Heart right ventricle (tissue), 16 donors: ENCODE results near the gene TMEM207. TPM values are rescaled to one million over a fixed set of nuclear protein-coding genes. Genes with fewer than 3 reads are reported as not detected.

ENCODE experiments used
- ATAC-seq, 8 donors: fragments of 200-7000 bp; cut with Tn5 transposase; one replicate each; pipeline ENCODE4 v1.9.1; 2020; ENCODE audit warnings: mild to moderate bottlenecking in 8 of 8, moderate library complexity in 8 of 8, moderate number of reproducible peaks in 1 of 8
- DNase-seq, 2 donors: peaks; one replicate each; pipeline ENCODE4 v3.0.0-alpha.2; 2020
- H3K27ac ChIP-seq, 10 donors: fragments of 200-600 bp; sonication (generic) in 2 of 10; one replicate each; pipeline versions ENCODE4 v1.5.0 to v1.8.0; 2020 to 2022; ENCODE audit warnings: mild to moderate bottlenecking in 3 of 10
- H3K27me3 ChIP-seq, 7 donors: fragments of 200-600 bp; one replicate each; pipeline ENCODE4 v1.8.0; 2021 to 2022; ENCODE audit warnings: mild to moderate bottlenecking in 2 of 7
- H3K36me3 ChIP-seq, 9 donors: fragments of 200-600 bp; sonication (generic) in 1 of 9; one replicate each; pipeline versions ENCODE4 v1.5.0 to v1.8.0; 2020 to 2022; ENCODE audit warnings: mild to moderate bottlenecking in 2 of 9
- H3K4me1 ChIP-seq, 9 donors: fragments of 200-600 bp; sonication (generic) in 1 of 9; one replicate each; pipeline versions ENCODE4 v1.5.0 to v1.8.0; 2020 to 2022; ENCODE audit warnings: mild to moderate bottlenecking in 4 of 9
- H3K4me3 ChIP-seq, 10 donors: fragments of 200-600 bp; sonication (generic) in 2 of 10; one replicate each; pipeline versions ENCODE4 v1.5.0 to v1.8.0; 2020 to 2022; ENCODE audit warnings: mild to moderate bottlenecking in 7 of 10, moderate library complexity in 2 of 10
- H3K9me3 ChIP-seq, 11 donors: fragments of 200-600 bp in 10 of 11; sonication (generic) in 2 of 11; one replicate each; pipeline versions ENCODE4 v1.5.0 to v1.8.0; 2013 to 2022; ENCODE audit warnings: mild to moderate bottlenecking in 2 of 11, control low read depth in 1 of 11, moderate library complexity in 1 of 11
- whole genome bisulfite sequencing, 2 donors: extraction: QIAGEN DNeasy Blood & Tissue Kit; methylation state at CpG; one replicate each; pipeline ENCODE4 v1.1.7; 2013; ENCODE audit warnings: inconsistent platforms in 1 of 2; 5-methylcytosine and 5-hydroxymethylcytosine counted together
- intact Hi-C, 10 donors: fragments of 100-400 bp; cut with DNase I; formaldehyde crosslinking; loops; one replicate each; pipeline versions ENCODE4 v1.11.1 to v1.14.2; 2022
- polyA plus RNA-seq, 2 donors: library from polyadenylated mRNA; stranded (reverse); fragments of 200-250 nt; gene quantifications; one replicate each; pipeline ENCODE4 v1.2.3, GENCODE V29; 2013
- total RNA-seq, 10 donors: library from RNA; stranded (reverse); fragmentation: NEBNext Ultra II Directional in 3 of 10; extraction: Animal tissue kit (Norgen Biotek cat#: 25700) in 3 of 10; gene quantifications; one replicate each; pipeline versions ENCODE4 v1.2.1 to v1.2.4, GENCODE V29; 2021 to 2023
- TF ChIP-seq, protein P1 (sequence below), 9 donors: fragments of 200-600 bp; sonication (generic) in 2 of 9; IDR thresholded peaks; one replicate each; pipeline versions ENCODE4 v1.5.0 to v1.8.0; 2021 to 2022; ENCODE audit warnings: antibody characterized with exemption in 9 of 9, mild to moderate bottlenecking in 5 of 9, moderate library complexity in 1 of 9
- donor health status: Arrhythmogenic right ventricular cardiomyopathy.
- donor health status: ischemic (EF 13 %, LVEDD 7.1; RV severe dilation, severe dysfunction).
- donor health status: healthy with polysubstance abuse.
- donor health status: DM: no; HTN: yes; CAD: no.
- donor health status: DM: no; HTN: no; CAD: no.
- donor health status: ischemic (EF 25% LVEDD 6.9; RV normal size, moderate dysfunction).
- donor health status: ischemic (EF 25% LVEDD 5.7; RV mildly dilated, moderate dysfunction).
- donor health status: healthy.
- donor health status: DM: yes; HTN: yes; CAD: no.
- donor health status: Ischemic cardiomyopathy.
- donor health status: ischemic (EF 35%, LVEDD 5.7; RV mildly dilated, moderate dysfunction).
- donor health status: nonischemic (EF 11% LVEDD 7.7; RV severe dilation, severe dysfunction).
- donor health status: DM: yes; HTN: yes; CAD: no.
- donor health status: PGD.
- donor health status: ischemic (EF 29% LVEDD 5.4; RV normal size, mild dysfunction).
- donor health status: nonischemic (EF 23%, LVEDD 6.1; RV moderate dilation, normal function).

The TMEM207 gene
- total and polyA plus RNA-seq, 12 donors = not detected

DNA sequence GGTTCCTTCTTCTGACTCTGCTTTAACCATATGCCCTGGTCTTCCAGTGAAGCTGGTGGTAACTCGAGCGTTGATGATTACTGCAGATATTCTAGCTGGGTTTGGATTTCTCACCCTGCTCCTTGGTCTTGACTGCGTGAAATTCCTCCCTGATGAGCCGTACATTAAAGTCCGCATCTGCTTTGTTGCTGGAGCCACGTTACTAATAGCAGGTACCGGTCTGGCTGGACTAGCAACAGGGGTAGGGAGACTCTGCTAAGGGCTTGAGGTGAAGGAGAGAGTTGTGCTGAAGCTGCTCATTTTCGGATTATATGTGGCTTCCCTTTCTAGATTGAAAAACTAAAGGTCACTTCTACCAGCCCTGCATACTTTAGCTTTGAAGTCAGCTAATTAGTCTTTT, 45.0 kb downstream of the TMEM207 start:
- WGBS, 2 donors = 92 to 93% methylated on average over 8 of the region's 8 CpGs
- no peak for ATAC-seq

DNA sequence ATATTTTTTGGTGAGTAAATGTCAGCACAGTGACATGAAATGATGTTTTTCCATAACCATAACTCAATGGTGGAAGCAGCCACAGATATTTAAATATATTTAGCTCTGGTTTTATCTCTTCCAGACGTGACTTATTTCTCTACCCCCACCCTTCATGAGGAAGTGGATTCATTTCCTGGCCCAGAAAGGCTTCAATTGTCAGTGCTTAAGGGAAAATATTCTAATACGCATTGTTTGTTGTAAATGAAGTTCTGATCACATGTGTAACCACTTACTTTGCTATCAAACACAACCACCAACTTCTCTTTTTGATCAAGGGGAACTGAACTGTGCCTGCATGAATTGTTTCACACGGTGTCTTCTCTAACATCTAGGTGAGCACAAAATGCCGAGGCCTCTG, 47.7 kb downstream of the TMEM207 start:
- peaks cover 0 to 2% (median 0%) of the 10 kb centered on the region in 7 donors for H3K27me3 ChIP-seq
- TF ChIP-seq, protein P1, sequence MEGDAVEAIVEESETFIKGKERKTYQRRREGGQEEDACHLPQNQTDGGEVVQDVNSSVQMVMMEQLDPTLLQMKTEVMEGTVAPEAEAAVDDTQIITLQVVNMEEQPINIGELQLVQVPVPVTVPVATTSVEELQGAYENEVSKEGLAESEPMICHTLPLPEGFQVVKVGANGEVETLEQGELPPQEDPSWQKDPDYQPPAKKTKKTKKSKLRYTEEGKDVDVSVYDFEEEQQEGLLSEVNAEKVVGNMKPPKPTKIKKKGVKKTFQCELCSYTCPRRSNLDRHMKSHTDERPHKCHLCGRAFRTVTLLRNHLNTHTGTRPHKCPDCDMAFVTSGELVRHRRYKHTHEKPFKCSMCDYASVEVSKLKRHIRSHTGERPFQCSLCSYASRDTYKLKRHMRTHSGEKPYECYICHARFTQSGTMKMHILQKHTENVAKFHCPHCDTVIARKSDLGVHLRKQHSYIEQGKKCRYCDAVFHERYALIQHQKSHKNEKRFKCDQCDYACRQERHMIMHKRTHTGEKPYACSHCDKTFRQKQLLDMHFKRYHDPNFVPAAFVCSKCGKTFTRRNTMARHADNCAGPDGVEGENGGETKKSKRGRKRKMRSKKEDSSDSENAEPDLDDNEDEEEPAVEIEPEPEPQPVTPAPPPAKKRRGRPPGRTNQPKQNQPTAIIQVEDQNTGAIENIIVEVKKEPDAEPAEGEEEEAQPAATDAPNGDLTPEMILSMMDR (IDR thresholded peaks at IDR 0.05) = no peak
- H3K9me3 ChIP-seq = no peaks in the 10 kb centered on the region
- ATAC-seq (no peak), DNase-seq (no peak)
- H3K4me3 ChIP-seq = no peak overlapping the region
- no peaks in the 10 kb centered on the region for H3K36me3 ChIP-seq
- intact Hi-C loops = no loop called here
- no peak overlapping the region for H3K27ac ChIP-seq
- H3K4me1 ChIP-seq = no peaks in the 10 kb centered on the region
- 42 to 51% methylated on average over 4 of the region's 4 CpGs for WGBS, 2 donors

More for the DNA sequence above, 45.0 kb downstream of the TMEM207 start:
- no peaks in the 10 kb centered on the region for H3K9me3 ChIP-seq
- no peak overlapping the region for H3K27ac ChIP-seq
- H3K36me3 ChIP-seq = no peaks in the 10 kb centered on the region
- DNase-seq = no peak
- no peaks in the 10 kb centered on the region for H3K27me3 ChIP-seq
- intact Hi-C loops = no loop called here
- no peaks in the 10 kb centered on the region for H3K4me1 ChIP-seq
- TF ChIP-seq, protein P1 (IDR thresholded peaks at IDR 0.05) = no peak
- H3K4me3 ChIP-seq = no peak overlapping the region

DNA sequence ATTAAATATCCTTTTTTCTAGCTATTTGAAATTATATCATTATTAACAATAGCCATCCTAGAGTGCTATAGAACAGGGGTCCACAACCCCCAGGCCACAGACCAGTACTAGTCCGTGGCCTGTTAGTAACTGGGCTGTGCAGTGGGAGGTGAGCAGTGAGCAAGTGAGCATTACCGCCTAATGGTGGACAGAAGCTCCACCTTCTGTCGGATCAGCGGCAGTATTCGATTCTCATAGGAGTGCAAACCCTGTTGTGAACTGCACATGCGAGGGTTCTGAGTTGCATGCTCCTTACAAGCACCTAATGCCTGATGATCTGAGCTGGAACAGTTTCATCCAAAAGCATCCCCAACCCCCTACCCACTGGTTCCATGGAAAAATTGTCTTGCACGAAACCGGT, 50.0 kb downstream of the TMEM207 start:
- H3K9me3 ChIP-seq = no peaks in the 10 kb centered on the region
- intact Hi-C loops = no loop called here
- H3K36me3 ChIP-seq = no peaks in the 10 kb centered on the region
- no peaks in the 10 kb centered on the region for H3K4me1 ChIP-seq
- no peak for ATAC-seq
- TF ChIP-seq, protein P1 (IDR thresholded peaks at IDR 0.05) = no peak
- no peak overlapping the region for H3K4me3 ChIP-seq
- H3K27me3 ChIP-seq = peaks cover 0 to 2% (median 0%) of the 10 kb centered on the region in 7 donors
- DNase-seq = no peak
- 95 to 96% methylated on average over 8 of the region's 8 CpGs for WGBS, 2 donors
- H3K27ac ChIP-seq = no peak overlapping the region

DNA sequence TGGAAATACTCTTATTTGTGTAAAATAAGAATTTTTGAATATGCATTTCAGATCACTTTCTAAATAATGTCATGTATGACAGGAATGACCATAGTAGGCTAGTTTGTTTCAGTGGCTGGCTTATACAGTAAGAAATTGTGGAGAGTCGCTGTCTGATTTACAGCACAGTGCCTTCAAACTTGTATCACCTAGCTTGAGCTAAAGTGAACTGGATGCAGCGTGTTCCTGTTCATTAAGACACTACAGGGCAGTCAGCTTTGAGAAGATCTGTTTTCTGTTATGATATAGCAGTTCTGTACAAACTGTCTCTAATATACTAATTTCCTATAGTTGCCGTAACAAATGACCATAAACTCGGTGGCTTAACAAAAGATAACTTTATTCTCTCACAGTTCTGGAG, 51.8 kb downstream of the TMEM207 start:
- no peak for ATAC-seq
- H3K36me3 ChIP-seq = no peaks in the 10 kb centered on the region
- 83 to 87% methylated on average over 4 of the region's 4 CpGs for WGBS, 2 donors
- no peak overlapping the region for H3K27ac ChIP-seq
- no peak overlapping the region for H3K4me3 ChIP-seq
- intact Hi-C loops = no loop called here
- no peak for DNase-seq
- H3K27me3 ChIP-seq = peaks cover 0 to 2% (median 0%) of the 10 kb centered on the region in 7 donors
- H3K4me1 ChIP-seq = no peaks in the 10 kb centered on the region
- H3K9me3 ChIP-seq = no peaks in the 10 kb centered on the region
- TF ChIP-seq, protein P1 (IDR thresholded peaks at IDR 0.05) = no peak
